ENCODE data around the gene TRIO.

DNA sequence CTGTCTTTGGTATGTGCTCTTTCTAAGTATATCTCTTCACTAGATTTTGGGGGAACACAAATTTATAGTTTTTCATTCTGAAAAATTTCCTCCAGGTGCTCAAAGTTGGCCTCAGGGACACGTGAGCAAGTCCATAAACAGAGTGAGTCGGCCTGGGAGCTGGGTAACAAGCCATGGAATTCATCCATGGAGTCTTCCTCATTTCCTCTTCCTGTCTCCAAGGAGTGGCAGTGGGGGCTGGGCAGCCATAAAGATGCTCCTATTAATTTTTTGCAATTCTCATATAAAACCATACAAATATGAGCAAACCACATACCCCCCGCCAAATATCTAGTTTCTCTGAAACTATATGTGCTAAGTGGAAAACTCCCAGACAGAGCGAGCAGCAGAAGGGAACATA, 301.9 kb downstream of the TRIO start:
- no peak for TF ChIP-seq CBX8 (IDR thresholded peaks at IDR 0.05; ENCODE audit: borderline replicate concordance, low read depth, low read length)
- TF ChIP-seq EP300 (IDR thresholded peaks at IDR 0.05; ENCODE audit: borderline replicate concordance in 1 of 2, low read depth in 2 of 2, low read length in 2 of 2): no peak
- TF ChIP-seq, protein P1, sequence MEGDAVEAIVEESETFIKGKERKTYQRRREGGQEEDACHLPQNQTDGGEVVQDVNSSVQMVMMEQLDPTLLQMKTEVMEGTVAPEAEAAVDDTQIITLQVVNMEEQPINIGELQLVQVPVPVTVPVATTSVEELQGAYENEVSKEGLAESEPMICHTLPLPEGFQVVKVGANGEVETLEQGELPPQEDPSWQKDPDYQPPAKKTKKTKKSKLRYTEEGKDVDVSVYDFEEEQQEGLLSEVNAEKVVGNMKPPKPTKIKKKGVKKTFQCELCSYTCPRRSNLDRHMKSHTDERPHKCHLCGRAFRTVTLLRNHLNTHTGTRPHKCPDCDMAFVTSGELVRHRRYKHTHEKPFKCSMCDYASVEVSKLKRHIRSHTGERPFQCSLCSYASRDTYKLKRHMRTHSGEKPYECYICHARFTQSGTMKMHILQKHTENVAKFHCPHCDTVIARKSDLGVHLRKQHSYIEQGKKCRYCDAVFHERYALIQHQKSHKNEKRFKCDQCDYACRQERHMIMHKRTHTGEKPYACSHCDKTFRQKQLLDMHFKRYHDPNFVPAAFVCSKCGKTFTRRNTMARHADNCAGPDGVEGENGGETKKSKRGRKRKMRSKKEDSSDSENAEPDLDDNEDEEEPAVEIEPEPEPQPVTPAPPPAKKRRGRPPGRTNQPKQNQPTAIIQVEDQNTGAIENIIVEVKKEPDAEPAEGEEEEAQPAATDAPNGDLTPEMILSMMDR (IDR thresholded peaks at IDR 0.05; ENCODE audit: control extremely low read depth in 1 of 3, insufficient read depth in 1 of 3, low read depth in 1 of 3, low read length in 3 of 3): no peak
- TF ChIP-seq RXRA (IDR thresholded peaks at IDR 0.05; ENCODE audit: insufficient read depth, low read depth, low read length): no peak
- TF ChIP-seq EGR1 (IDR thresholded peaks at IDR 0.05; ENCODE audit: borderline replicate concordance, low read depth, low read length): no peak
- TF ChIP-seq POLR2A (IDR thresholded peaks at IDR 0.05; ENCODE audit: control extremely low read depth in 1 of 2, low read depth in 2 of 2, low read length in 2 of 2): no peak
- no peak for TF ChIP-seq CREB1 (IDR thresholded peaks at IDR 0.05)
- no peak for TF ChIP-seq TBP (IDR thresholded peaks at IDR 0.05; ENCODE audit: low read depth, low read length)
- TF ChIP-seq EZH2 (IDR thresholded peaks at IDR 0.05; ENCODE audit: low read depth, low read length, severe bottlenecking): no peak
- TF ChIP-seq, protein P2, sequence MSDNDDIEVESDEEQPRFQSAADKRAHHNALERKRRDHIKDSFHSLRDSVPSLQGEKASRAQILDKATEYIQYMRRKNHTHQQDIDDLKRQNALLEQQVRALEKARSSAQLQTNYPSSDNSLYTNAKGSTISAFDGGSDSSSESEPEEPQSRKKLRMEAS (IDR thresholded peaks at IDR 0.05): no peak
- no peak for TF ChIP-seq POLR2AphosphoS5 (IDR thresholded peaks at IDR 0.05; ENCODE audit: low read depth, low read length)
- TF ChIP-seq MAFK (IDR thresholded peaks at IDR 0.05; ENCODE audit: low read depth, low read length): no peak
- no peak for TF ChIP-seq SIN3A (conservative IDR thresholded peaks at IDR 0.05 in 1 of 2, IDR thresholded peaks at IDR 0.05 in 1 of 2; ENCODE audit: low read depth in 1 of 2, low read length in 2 of 2)
- TF ChIP-seq, protein P3, sequence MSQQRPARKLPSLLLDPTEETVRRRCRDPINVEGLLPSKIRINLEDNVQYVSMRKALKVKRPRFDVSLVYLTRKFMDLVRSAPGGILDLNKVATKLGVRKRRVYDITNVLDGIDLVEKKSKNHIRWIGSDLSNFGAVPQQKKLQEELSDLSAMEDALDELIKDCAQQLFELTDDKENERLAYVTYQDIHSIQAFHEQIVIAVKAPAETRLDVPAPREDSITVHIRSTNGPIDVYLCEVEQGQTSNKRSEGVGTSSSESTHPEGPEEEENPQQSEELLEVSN (IDR thresholded peaks at IDR 0.05): no peak
